Memory B cell (primary cell): Measurements from ENCODE around the gene BPIFB2.
"Not testable (repeated sequence)": the region's sequence is repeated elsewhere in the genome, so short reads cannot be mapped to it uniquely, and the experiment has no call there.

Experiments used
- ATAC-seq: fragments of 150-1000 bp; cut with Tn5 transposase; 2 replicates; pipeline ENCODE4 v1.10.0; 2021; ENCODE audit warnings: low read depth, mild to moderate bottlenecking, moderate library complexity
- DNase-seq, 2 donors: peaks; one replicate each; pipeline ENCODE4 v3.0.0; 2022; ENCODE audit warnings: low spot score in 2 of 2
- H3K27ac Mint-ChIP-seq: one replicate; pipeline ENCODE4 v1.8.0; 2022; ENCODE audit warnings: mild to moderate bottlenecking, moderate library complexity, mixed read lengths
- H3K27me3 Mint-ChIP-seq: one replicate; pipeline ENCODE4 v1.8.0; 2022; ENCODE audit warnings: mixed read lengths
- H3K36me3 Mint-ChIP-seq: one replicate; pipeline ENCODE4 v1.8.0; 2022; ENCODE audit warnings: mild to moderate bottlenecking, mixed read lengths
- H3K4me1 Mint-ChIP-seq: one replicate; pipeline ENCODE4 v1.8.0; 2022; ENCODE audit warnings: mixed read lengths
- H3K4me3 Mint-ChIP-seq: one replicate; pipeline ENCODE4 v1.8.0; 2022; ENCODE audit warnings: mild to moderate bottlenecking, moderate library complexity, mixed read lengths
- H3K9me3 Mint-ChIP-seq: one replicate; pipeline ENCODE4 v1.8.0; 2022; ENCODE audit warnings: mixed read lengths

BPIFB2 gene, protein sequence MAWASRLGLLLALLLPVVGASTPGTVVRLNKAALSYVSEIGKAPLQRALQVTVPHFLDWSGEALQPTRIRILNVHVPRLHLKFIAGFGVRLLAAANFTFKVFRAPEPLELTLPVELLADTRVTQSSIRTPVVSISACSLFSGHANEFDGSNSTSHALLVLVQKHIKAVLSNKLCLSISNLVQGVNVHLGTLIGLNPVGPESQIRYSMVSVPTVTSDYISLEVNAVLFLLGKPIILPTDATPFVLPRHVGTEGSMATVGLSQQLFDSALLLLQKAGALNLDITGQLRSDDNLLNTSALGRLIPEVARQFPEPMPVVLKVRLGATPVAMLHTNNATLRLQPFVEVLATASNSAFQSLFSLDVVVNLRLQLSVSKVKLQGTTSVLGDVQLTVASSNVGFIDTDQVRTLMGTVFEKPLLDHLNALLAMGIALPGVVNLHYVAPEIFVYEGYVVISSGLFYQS

DNA sequence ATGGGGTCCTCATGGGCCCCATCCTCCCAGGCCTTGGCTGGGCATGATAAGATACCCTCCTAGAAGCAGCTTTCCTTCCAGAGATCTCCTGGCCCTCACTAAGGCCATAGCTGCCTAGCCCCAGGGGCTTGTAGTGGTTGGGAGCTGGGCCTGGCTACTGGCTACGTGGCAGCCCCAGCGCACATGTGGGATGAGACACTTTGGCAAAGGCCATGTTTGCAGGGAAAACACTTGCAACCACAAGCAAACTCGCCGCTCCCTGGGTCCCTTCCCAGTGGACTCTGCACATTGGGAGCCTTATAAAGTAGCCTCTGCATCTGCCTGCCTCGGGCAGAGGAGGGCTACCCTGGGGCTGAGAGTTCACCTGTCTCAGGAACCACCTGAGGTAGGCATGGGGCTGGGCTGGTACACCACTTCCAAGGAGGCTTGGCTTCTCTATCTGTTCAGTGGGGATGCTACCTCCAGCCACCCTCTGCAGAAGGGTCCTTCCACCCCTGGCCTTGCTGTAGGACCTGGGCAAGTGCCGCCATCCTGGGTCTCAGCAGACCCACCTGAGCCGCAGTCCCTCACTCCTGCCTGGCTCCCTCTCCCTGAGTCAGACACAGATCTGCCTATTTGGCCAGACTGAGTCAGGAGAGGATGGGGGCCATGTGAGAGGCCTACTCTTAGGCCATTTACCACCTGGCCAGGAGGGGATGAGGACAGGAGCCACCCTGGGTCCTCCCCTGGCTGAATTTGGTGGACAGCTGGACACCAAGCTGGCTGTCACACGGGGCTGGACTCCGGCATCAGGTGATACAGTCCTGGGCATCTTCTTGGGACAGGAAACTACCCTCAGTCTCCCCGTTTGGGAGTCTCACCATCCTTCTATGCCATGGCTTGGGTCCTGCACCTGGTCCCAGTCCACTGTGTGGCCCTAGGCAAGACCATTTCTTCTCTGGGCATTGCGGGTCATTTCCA, at the start of gene BPIFB2:
TSS of gene BPIFB2 (plus strand) at position 329 of the 960 bp plus-strand sequence. CDS start 871 bp downstream, outside the sequence.
- DNase-seq: no peak
- Mint-ChIP-seq H3K9me3 (peaks cover 2% of the 10 kb centered on the region), H3K4me3 (no peak within 1 kb of the TSS), H3K4me1 (peaks cover 6% of the 10 kb centered on the region), H3K27me3 (peaks cover 4% of the 10 kb centered on the region), H3K36me3 (peaks cover 3% of the 10 kb centered on the region), H3K27ac (no peak within 1 kb of the TSS)
- ATAC-seq: no peak

GRCh38 chr20:32958574-32958973, 48.9 kb upstream of the BPIFB2 start:
- Mint-ChIP-seq H3K27me3 (peaks cover 4% of the 10 kb centered on the region), H3K4me1 (no peaks in the 10 kb centered on the region), H3K9me3 (peaks cover 25% of the 10 kb centered on the region), H3K4me3 (no peak overlapping the region), H3K27ac (no peak overlapping the region), H3K36me3 (peaks cover 17% of the 10 kb centered on the region)
- ATAC-seq (no peak), DNase-seq (no peak)

DNA sequence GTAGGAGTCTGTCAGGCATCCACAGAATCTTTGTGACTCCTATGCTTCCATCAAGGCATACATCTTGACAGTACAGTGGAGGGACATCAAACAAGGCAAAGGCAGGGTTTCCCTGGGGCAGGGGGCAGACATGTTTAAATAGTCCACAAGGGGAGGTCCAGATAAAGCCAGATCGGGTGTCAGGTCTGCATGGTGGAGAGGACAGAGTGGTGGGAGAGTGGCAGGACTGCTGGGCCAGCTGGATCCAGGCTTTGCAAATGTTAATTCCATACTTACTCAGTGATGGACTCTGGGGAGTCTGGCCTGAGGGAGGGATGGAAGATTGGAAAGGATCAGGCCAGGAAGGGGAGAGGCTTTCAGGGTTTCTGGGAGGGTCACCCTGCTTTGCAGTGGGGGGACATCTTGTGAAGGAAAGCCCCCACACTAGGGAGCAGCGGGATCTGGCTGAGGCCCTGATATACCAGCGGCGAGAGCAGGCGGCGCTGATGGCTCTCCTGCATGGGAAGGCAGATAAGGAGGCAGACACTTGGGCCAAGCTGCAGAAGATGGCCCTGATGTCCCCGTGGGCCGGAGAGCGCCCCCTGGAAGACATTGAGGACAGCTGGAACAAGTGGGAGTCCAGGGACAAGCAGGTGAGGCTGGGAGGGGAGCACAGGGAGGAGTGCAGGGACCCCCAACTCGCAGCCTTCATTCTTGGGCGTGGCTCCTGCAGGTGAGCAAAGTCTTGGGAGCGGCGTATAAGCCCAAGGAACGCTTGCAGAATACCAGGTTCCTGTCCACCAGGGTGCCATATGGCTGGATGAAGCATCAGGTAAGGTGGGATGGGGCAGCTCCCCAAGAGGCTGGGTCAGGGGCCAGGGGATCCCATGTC, 47.9 kb upstream of the BPIFB2 start:
- peaks cover 17% of the 10 kb centered on the region for H3K36me3 Mint-ChIP-seq
- ATAC-seq: no peak
- no peak overlapping the region for H3K27ac Mint-ChIP-seq
- no peak for DNase-seq
- H3K4me1 Mint-ChIP-seq: peaks cover 4% of the 10 kb centered on the region
- H3K27me3 Mint-ChIP-seq: peaks cover 7% of the 10 kb centered on the region
- H3K4me3 Mint-ChIP-seq: no peak overlapping the region
- peaks cover 23% of the 10 kb centered on the region for H3K9me3 Mint-ChIP-seq

GRCh38 chr20:32960222-32960518, 47.3 kb upstream of the BPIFB2 start:
- peaks cover 23% of the 10 kb centered on the region for H3K9me3 Mint-ChIP-seq
- no peak overlapping the region for H3K4me3 Mint-ChIP-seq
- H3K36me3 Mint-ChIP-seq: peaks cover 17% of the 10 kb centered on the region
- ATAC-seq (no peak), DNase-seq (no peak)
- peaks cover 7% of the 10 kb centered on the region for H3K27me3 Mint-ChIP-seq
- H3K27ac Mint-ChIP-seq: no peak overlapping the region
- peaks cover 4% of the 10 kb centered on the region for H3K4me1 Mint-ChIP-seq

GRCh38 chr20:32960849-32961731, 46.4 kb upstream of the BPIFB2 start:
- H3K4me1 Mint-ChIP-seq: peaks cover 4% of the 10 kb centered on the region
- peaks cover 7% of the 10 kb centered on the region for H3K27me3 Mint-ChIP-seq
- ATAC-seq: no peak
- peaks cover 18% of the 10 kb centered on the region for H3K9me3 Mint-ChIP-seq
- DNase-seq: peak in 1 of 2 donors; percentile 9
- no peak overlapping the region for H3K4me3 Mint-ChIP-seq
- H3K27ac Mint-ChIP-seq: no peak overlapping the region
- peaks cover 17% of the 10 kb centered on the region for H3K36me3 Mint-ChIP-seq

DNA sequence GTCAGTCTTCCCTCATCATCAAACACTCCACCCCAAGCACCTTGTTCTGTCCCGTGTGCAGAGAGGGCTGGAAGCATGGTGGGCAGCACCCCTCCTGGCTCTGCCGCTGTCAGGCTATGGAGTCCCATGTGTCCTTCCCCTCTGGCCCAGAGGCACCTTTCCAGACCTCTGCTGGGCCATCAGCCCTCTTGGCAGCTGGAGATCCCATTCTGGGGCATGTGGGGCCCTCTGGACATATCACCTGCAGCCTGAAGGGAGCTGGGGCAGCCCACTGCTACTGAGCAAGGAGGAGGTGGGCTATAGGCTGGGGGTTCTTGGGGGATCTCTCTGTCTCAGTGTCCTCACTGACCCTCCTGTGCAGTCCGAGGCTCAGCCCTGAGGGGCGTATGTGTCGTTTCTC, 45.5 kb upstream of the BPIFB2 start:
- peak overlapping the region; percentile 24 for H3K27ac Mint-ChIP-seq
- ATAC-seq (no peak), DNase-seq (no peak)
- peaks cover 7% of the 10 kb centered on the region for H3K27me3 Mint-ChIP-seq
- H3K4me3 Mint-ChIP-seq: no peak overlapping the region
- H3K4me1 Mint-ChIP-seq: peaks cover 12% of the 10 kb centered on the region
- peaks cover 14% of the 10 kb centered on the region for H3K36me3 Mint-ChIP-seq
- peaks cover 14% of the 10 kb centered on the region for H3K9me3 Mint-ChIP-seq

GRCh38 chr20:32962646-32963045, 44.9 kb upstream of the BPIFB2 start:
- H3K4me1 Mint-ChIP-seq: peaks cover 16% of the 10 kb centered on the region
- DNase-seq, ATAC-seq, H3K4me3 Mint-ChIP-seq, H3K27me3 Mint-ChIP-seq: not testable (repeated sequence)
- peaks cover 10% of the 10 kb centered on the region for H3K9me3 Mint-ChIP-seq
- H3K27ac Mint-ChIP-seq: peak overlapping the region; percentile 24
- peaks cover 10% of the 10 kb centered on the region for H3K36me3 Mint-ChIP-seq

- ATAC-seq (no peak), DNase-seq (peak in 1 of 2 donors; percentile 8)
- Mint-ChIP-seq H3K4me1 (peaks cover 16% of the 10 kb centered on the region), H3K36me3 (peaks cover 6% of the 10 kb centered on the region), H3K27ac (no peak overlapping the region), H3K4me3 (no peak overlapping the region), H3K9me3 (peaks cover 6% of the 10 kb centered on the region), H3K27me3 (peaks cover 3% of the 10 kb centered on the region)
Measured at GRCh38 chr20:32963176-32963575, 44.3 kb upstream of the BPIFB2 start.

DNA sequence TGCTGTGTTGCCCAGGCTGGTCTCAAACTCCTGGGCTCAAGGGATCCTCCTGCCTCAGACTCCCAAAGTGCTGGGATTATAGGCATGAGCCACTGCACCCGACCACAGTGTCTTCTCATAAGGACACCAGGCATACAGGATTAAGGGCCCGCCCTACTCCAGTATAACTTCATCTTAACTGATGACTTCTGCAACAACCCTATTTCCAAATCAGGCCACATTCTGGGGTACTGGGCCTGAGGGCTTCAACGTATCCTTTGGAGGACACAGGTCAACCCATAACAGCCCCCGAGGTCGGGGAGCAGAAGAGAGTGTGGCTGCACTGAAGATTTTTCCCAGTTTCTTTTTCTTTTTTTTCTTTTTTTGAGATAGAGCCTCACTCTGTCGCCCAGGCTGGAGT, 42.9 kb upstream of the BPIFB2 start:
- H3K9me3 Mint-ChIP-seq: no peaks in the 10 kb centered on the region
- H3K27ac Mint-ChIP-seq: no peak overlapping the region
- H3K4me1 Mint-ChIP-seq: peaks cover 23% of the 10 kb centered on the region
- no peaks in the 10 kb centered on the region for H3K36me3 Mint-ChIP-seq
- ATAC-seq (no peak), DNase-seq (no peak)
- H3K4me3 Mint-ChIP-seq: no peak overlapping the region
- H3K27me3 Mint-ChIP-seq: peaks cover 3% of the 10 kb centered on the region

DNA sequence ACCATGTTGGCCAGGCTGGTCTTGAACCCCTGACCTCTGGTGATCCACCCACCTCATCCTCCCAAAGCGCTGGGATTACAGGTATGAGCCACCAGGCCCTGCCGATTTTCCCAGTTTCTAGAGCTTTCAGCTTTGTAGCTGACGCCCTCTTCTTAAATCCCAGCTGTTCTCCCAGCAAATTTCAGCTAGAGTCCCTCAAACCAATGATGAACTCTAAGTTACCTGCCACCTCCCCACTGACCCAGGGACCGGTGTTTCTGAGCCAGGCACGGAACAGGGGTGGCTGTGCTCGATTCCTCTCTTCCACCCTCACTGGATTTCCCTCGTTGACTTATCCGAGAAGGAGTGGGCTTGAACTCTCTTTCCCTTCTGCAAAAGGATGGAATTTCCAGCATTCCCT, 42.4 kb upstream of the BPIFB2 start:
- ATAC-seq (no peak), DNase-seq (peak in 1 of 2 donors; percentile 7)
- Mint-ChIP-seq H3K36me3 (no peaks in the 10 kb centered on the region), H3K4me1 (peaks cover 26% of the 10 kb centered on the region), H3K4me3 (no peak overlapping the region), H3K27ac (peak overlapping the region; percentile 81), H3K9me3 (no peaks in the 10 kb centered on the region), H3K27me3 (peaks cover 3% of the 10 kb centered on the region)

DNA sequence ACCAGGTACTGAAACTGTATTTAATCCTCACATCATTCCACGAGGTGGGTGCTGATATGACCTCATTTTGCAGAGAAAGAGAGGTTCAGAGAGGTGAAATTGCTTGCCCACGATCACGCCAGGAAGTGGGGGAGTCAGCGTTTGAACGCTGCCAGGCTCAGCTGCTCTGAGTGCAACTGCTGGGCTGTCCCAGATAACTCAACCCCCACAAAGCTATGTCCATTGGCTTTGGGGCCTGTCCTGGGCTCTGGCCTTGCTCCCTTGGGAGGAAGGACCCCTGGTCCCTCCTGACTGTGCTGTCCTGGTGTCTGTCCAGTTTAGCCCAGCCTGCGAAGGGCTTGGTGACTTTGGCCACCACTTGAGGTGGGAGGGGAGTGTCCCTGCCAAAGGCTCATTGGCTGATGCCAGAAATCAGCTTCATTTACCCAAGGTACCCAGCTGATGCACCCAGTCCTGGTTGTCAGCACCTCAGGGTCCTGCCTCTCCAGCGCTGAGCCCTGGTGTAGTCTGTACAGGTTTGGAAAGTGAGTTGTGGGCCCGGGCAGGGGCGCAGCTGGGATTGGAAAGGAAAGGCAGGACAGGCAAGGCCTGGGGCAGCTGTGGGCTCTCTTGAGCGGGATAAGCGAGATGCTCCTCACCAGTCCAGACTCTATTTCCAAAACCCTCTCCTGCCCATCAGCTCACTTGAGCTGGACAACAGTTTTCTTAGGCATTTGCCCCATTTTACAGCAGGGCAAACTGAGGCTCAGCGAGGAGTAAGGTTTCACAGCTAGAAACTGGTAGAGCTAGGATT, 41.7 kb upstream of the BPIFB2 start:
- Mint-ChIP-seq H3K36me3 (no peaks in the 10 kb centered on the region), H3K9me3 (no peaks in the 10 kb centered on the region), H3K4me1 (peaks cover 27% of the 10 kb centered on the region), H3K4me3 (no peak overlapping the region), H3K27me3 (peaks cover 3% of the 10 kb centered on the region), H3K27ac (peak overlapping the region; percentile 81)
- DNase-seq (peak in 1 of 2 donors; percentile 10), ATAC-seq (no peak)

DNA sequence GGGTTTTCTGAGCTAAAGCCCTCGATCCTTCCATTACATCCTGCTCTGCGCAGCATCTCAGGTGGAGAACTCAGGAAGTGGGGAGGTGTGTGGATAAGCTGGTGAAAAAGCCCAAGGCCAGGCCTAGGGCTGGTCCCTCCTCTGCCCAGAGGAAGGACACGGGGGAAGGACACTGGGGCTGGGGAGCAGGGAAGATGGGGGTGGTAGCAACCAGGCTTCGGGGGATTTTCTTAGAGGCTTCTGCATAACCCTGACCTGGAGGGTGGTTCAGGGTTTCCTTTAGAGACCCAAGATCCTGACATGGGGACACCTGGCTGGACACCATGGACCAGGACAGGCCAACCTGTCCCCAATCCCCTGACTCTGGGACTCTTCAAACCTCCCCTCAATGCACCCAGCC, 41.1 kb upstream of the BPIFB2 start:
- no peak for ATAC-seq

More for the DNA sequence above, 41.1 kb upstream of the BPIFB2 start:
- DNase-seq: no peak
- Mint-ChIP-seq H3K36me3 (no peaks in the 10 kb centered on the region), H3K27ac (peak overlapping the region; percentile 93), H3K4me1 (peaks cover 27% of the 10 kb centered on the region), H3K27me3 (peaks cover 3% of the 10 kb centered on the region), H3K4me3 (no peak overlapping the region), H3K9me3 (no peaks in the 10 kb centered on the region)
